HEK293 (cell line): ENCODE measurements around the gene TOMT.
"Not testable (repeated sequence)": the region's sequence is repeated elsewhere in the genome, so short reads cannot be mapped to it uniquely, and the experiment has no call there.

Experiments
- CTCF ChIA-PET: fragments of 350-600 bp; formaldehyde crosslinking; extraction: SDS; loops from one replicate; lab custom pipeline; 2021; ENCODE audit warnings: antibody characterized with exemption; lab: Yijun Ruan, JAX
- POLR2A ChIA-PET: fragments of 300-600 bp; formaldehyde crosslinking; extraction: SDS; loops from one replicate; lab custom pipeline; 2020; ENCODE audit warnings: antibody characterized with exemption, inconsistent platforms; lab: Yijun Ruan, JAX
- H3K27ac ChIP-seq: fragments of 200-500 bp; sonication (Bioruptor generic); 2 replicates; pipeline ENCODE4 v1.5.1; 2014; ENCODE audit warnings: low read depth, low read length, control low read depth, inconsistent platforms; ENCODE audit errors: extremely low read depth
- H3K36me3 ChIP-seq, 2 experiments: fragments of 200-500 bp in 1 of 2; sonication (Bioruptor generic) in 1 of 2; 1 replicate in 1 of 2; 2 replicates in 1 of 2; pipeline ENCODE4 v1.5.1; 2014 to 2017; ENCODE audit warnings: inconsistent platforms in 2 of 2, low read length in 2 of 2; ENCODE audit not compliant: control insufficient read depth in 2 of 2, insufficient read depth in 1 of 2
- H3K4me1 ChIP-seq: fragments of 200-500 bp; sonication (Bioruptor generic); 2 replicates; pipeline ENCODE4 v1.5.1; 2014; ENCODE audit warnings: mild to moderate bottlenecking, low read length, inconsistent platforms; ENCODE audit not compliant: control insufficient read depth, insufficient read depth
- H3K4me3 ChIP-seq: 2 replicates; pipeline ENCODE4 v1.5.1; 2011; ENCODE audit warnings: low read depth, mild to moderate bottlenecking, control low read depth, low read length, moderate library complexity
- H3K9me3 ChIP-seq: fragments of 200-500 bp; sonication (Bioruptor generic); 2 replicates; pipeline ENCODE4 v1.5.1; 2014; ENCODE audit warnings: low read depth, low read length, inconsistent platforms; ENCODE audit not compliant: control insufficient read depth, insufficient read depth
- REPIN1 ChIP-seq: fragments of 450-650 bp; formaldehyde crosslinking; IDR thresholded peaks from 2 replicates; pipeline ENCODE4 v1.5.1; 2017; ENCODE audit warnings: missing biosample characterization, missing genetic modification characterization, low read depth
- SP7 ChIP-seq: fragments of 450-650 bp; formaldehyde crosslinking; IDR thresholded peaks from 2 replicates; pipeline ENCODE4 v1.5.1; 2016; ENCODE audit warnings: missing biosample characterization, missing genetic modification characterization
- YY1 ChIP-seq: fragments of 450-650 bp; formaldehyde crosslinking; IDR thresholded peaks from 2 replicates; pipeline ENCODE4 v1.5.1; 2018; ENCODE audit warnings: missing biosample characterization, missing genetic modification characterization
- YY2 ChIP-seq: fragments of 450-650 bp; formaldehyde crosslinking; IDR thresholded peaks from 2 replicates; pipeline ENCODE4 v1.5.1; 2016; ENCODE audit warnings: missing biosample characterization, missing genetic modification characterization
- ZBTB26 ChIP-seq: fragments of 450-650 bp; formaldehyde crosslinking; optimal IDR thresholded peaks from 2 replicates; pipeline ENCODE3; 2016; ENCODE audit warnings: missing biosample characterization, mild to moderate bottlenecking, missing genetic modification characterization
- ZBTB48 ChIP-seq: fragments of 450-650 bp; formaldehyde crosslinking; IDR thresholded peaks from 2 replicates; pipeline ENCODE4 v1.5.1; 2016; ENCODE audit warnings: missing biosample characterization, missing genetic modification characterization
- ZBTB6 ChIP-seq: fragments of 450-650 bp; formaldehyde crosslinking; IDR thresholded peaks from 2 replicates; pipeline ENCODE4 v1.5.1; 2017; ENCODE audit warnings: missing biosample characterization, missing genetic modification characterization
- ZNF140 ChIP-seq: fragments of 450-650 bp; formaldehyde crosslinking; IDR thresholded peaks from 2 replicates; pipeline ENCODE4 v1.5.1; 2016; ENCODE audit warnings: missing biosample characterization, missing genetic modification characterization
- ZNF394 ChIP-seq: fragments of 450-650 bp; formaldehyde crosslinking; IDR thresholded peaks from 2 replicates; pipeline ENCODE4 v1.5.1; 2016; ENCODE audit warnings: missing biosample characterization, missing genetic modification characterization, mild to moderate bottlenecking, moderate library complexity, borderline replicate concordance
- ZNF555 ChIP-seq: fragments of 450-650 bp; formaldehyde crosslinking; conservative IDR thresholded peaks from 2 replicates; pipeline ENCODE4 v1.5.1; 2017; ENCODE audit warnings: missing biosample characterization, mild to moderate bottlenecking, missing genetic modification characterization, inconsistent platforms
- ZNF558 ChIP-seq: fragments of 450-650 bp; formaldehyde crosslinking; IDR thresholded peaks from 2 replicates; pipeline ENCODE4 v1.5.1; 2016; ENCODE audit warnings: missing biosample characterization, missing genetic modification characterization
- ZNF692 ChIP-seq: fragments of 450-650 bp; formaldehyde crosslinking; IDR thresholded peaks from 2 replicates; pipeline ENCODE4 v1.5.1; 2016; ENCODE audit warnings: missing biosample characterization, missing genetic modification characterization
- ZNF76 ChIP-seq: fragments of 450-650 bp; formaldehyde crosslinking; IDR thresholded peaks from 2 replicates; pipeline ENCODE4; 2016; ENCODE audit warnings: low read depth, missing biosample characterization, missing genetic modification characterization, borderline replicate concordance
- ZNF776 ChIP-seq: fragments of 450-650 bp; formaldehyde crosslinking; IDR thresholded peaks from 2 replicates; pipeline ENCODE4 v1.5.0; 2017; ENCODE audit warnings: missing biosample characterization, missing genetic modification characterization, borderline replicate concordance
- TF ChIP-seq, protein P1 (sequence below): fragments of 450-650 bp; formaldehyde crosslinking; IDR thresholded peaks from 2 replicates; pipeline ENCODE4 v1.5.1; 2017; ENCODE audit warnings: missing biosample characterization, mild to moderate bottlenecking, missing genetic modification characterization, moderate library complexity

Gene TOMT

DNA sequence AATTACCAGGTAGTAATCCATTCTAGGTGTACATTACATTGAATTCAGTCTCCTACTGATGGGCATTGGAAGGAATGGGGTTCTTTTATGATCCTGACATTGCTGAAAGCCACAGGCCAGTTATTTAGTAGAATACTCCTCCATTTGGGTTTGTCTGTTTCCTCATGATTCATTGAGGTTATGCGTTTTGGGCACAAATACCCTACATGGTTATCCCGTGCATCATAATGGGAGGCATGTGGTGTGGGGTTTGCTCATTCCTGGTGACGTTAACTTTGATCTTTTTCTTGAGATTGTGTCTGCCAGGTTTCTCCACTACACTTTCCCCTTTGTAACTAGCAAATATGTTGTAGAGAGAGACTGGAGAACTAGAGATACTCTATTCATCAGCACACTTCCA is 35.3 kb downstream of the TOMT start:
- ChIA-PET CTCF (interaction anchor here (0.6 to 2.7 kb wide), 6 partner anchors 11 to 138 kb away, joined by 3 to 11 read pairs (median 4); no protein-coding TSS in a partner anchor), POLR2A (no interaction called here)
- no peak overlapping the region for H3K27ac ChIP-seq
- no peaks in the 10 kb centered on the region for H3K36me3 ChIP-seq
- H3K4me1 ChIP-seq = no peaks in the 10 kb centered on the region
- H3K9me3 ChIP-seq = no peaks in the 10 kb centered on the region
- no peak overlapping the region for H3K4me3 ChIP-seq
- TF ChIP-seq ZNF555 (tag by site-specific recombination) (no peak), ZBTB6 (tag by site-specific recombination) (no peak), REPIN1 (tag by site-specific recombination) (no peak), ZNF76 (tag by site-specific recombination) (no peak), ZNF558 (tag by site-specific recombination) (no peak), ZNF140 (tag by site-specific recombination) (no peak), YY2 (tag by site-specific recombination) (no peak), ZBTB48 (tag by site-specific recombination) (no peak), ZNF394 (tag by site-specific recombination) (no peak), ZBTB26 (tag by site-specific recombination) (no peak), ZNF692 (tag by site-specific recombination) (no peak), SP7 (tag by site-specific recombination) (no peak), YY1 (tag by site-specific recombination) (no peak), ZNF776 (tag by site-specific recombination) (no peak)
- TF ChIP-seq, protein P1, sequence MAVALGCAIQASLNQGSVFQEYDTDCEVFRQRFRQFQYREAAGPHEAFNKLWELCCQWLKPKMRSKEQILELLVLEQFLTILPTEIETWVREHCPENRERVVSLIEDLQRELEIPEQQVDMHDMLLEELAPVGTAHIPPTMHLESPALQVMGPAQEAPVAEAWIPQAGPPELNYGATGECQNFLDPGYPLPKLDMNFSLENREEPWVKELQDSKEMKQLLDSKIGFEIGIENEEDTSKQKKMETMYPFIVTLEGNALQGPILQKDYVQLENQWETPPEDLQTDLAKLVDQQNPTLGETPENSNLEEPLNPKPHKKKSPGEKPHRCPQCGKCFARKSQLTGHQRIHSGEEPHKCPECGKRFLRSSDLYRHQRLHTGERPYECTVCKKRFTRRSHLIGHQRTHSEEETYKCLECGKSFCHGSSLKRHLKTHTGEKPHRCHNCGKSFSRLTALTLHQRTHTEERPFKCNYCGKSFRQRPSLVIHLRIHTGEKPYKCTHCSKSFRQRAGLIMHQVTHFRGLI (tag by site-specific recombination) = no peak
- TF ChIP-seq, all 188 proteins: peak for 0

- H3K36me3 ChIP-seq, POLR2A ChIA-PET, H3K27ac ChIP-seq, H3K4me1 ChIP-seq, H3K9me3 ChIP-seq, H3K4me3 ChIP-seq: not testable (repeated sequence)
- CTCF ChIA-PET = interaction anchor here (0.6 to 2.7 kb wide), 3 partner anchors 117 to 288 kb away, joined by 3 to 11 read pairs (median 3); no protein-coding TSS in a partner anchor
Observed at GRCh38 chr11:72142086-72142485, 36.4 kb downstream of the TOMT start.

- not testable (repeated sequence) for H3K4me3 ChIP-seq, H3K4me1 ChIP-seq
Observed at GRCh38 chr11:72142543-72142942, 36.8 kb downstream of the TOMT start.

More at GRCh38 chr11:72142543-72142942, 36.8 kb downstream of the TOMT start:
- H3K9me3 ChIP-seq, H3K36me3 ChIP-seq, H3K27ac ChIP-seq, POLR2A ChIA-PET: not testable (repeated sequence)
- CTCF ChIA-PET = interaction anchor here (1.1 to 2.9 kb wide), 7 partner anchors 11 to 288 kb away, joined by 3 to 28 read pairs (median 12); no protein-coding TSS in a partner anchor
